Osteocyte (in vitro differentiated cells): ENCODE measurements around the gene BATF3. TPM values are rescaled to one million over a fixed set of nuclear protein-coding genes. Genes with fewer than 3 reads are reported as not detected.

ENCODE experiments used
- DNase-seq: peaks from one replicate; pipeline ENCODE4 v3.0.0; 2021; ENCODE audit warnings: mixed read lengths; ENCODE audit not compliant: unreplicated experiment; ENCODE audit errors: extremely low spot score
- H3K27ac Mint-ChIP-seq: one replicate; pipeline ENCODE4 v1.8.0; 2021; ENCODE audit warnings: mild to moderate bottlenecking, mixed read lengths; ENCODE audit not compliant: unreplicated experiment
- H3K27me3 Mint-ChIP-seq: one replicate; pipeline ENCODE4 v1.8.0; 2021; ENCODE audit warnings: mixed read lengths; ENCODE audit not compliant: unreplicated experiment
- H3K36me3 Mint-ChIP-seq: one replicate; pipeline ENCODE4 v1.8.0; 2021; ENCODE audit warnings: mixed read lengths; ENCODE audit not compliant: unreplicated experiment
- H3K4me1 Mint-ChIP-seq: one replicate; pipeline ENCODE4 v1.8.0; 2021; ENCODE audit warnings: mixed read lengths; ENCODE audit not compliant: unreplicated experiment
- H3K4me3 Mint-ChIP-seq: one replicate; pipeline ENCODE4 v1.8.0; 2021; ENCODE audit warnings: mild to moderate bottlenecking, moderate library complexity, mixed read lengths; ENCODE audit not compliant: unreplicated experiment
- H3K9me3 Mint-ChIP-seq: one replicate; pipeline ENCODE4 v1.8.0; 2021; ENCODE audit warnings: mixed read lengths; ENCODE audit not compliant: unreplicated experiment
- CTCF ChIP-seq: fragments of 200-600 bp; sonication (generic); IDR thresholded peaks from 2 replicates; pipeline ENCODE4 v1.5.0; 2021; ENCODE audit warnings: antibody characterized with exemption, mild to moderate bottlenecking, moderate library complexity
- total RNA-seq: library from RNA; stranded (reverse); gene quantifications from 2 replicates; pipeline ENCODE4 v1.2.1, GENCODE V29; 2021

Gene BATF3
- total RNA-seq, 1 donor from 2014 or later, result 0.56 TPM

GRCh38 chr1:212669600-212669999, 30.0 kb downstream of the BATF3 start:
- no peak for TF ChIP-seq CTCF
- Mint-ChIP-seq H3K4me3 (no peak overlapping the region), H3K36me3 (no peaks in the 10 kb centered on the region), H3K27ac (no peak overlapping the region), H3K9me3 (no peaks in the 10 kb centered on the region), H3K27me3 (no peaks in the 10 kb centered on the region), H3K4me1 (peaks cover 44% of the 10 kb centered on the region)
- DNase-seq, result peak; percentile 74

- no peaks in the 10 kb centered on the region for H3K27me3 Mint-ChIP-seq
- H3K36me3 Mint-ChIP-seq, result no peaks in the 10 kb centered on the region
- H3K27ac Mint-ChIP-seq, result peak overlapping the region; percentile 98
- TF ChIP-seq CTCF, result peak; percentile 38
- no peaks in the 10 kb centered on the region for H3K9me3 Mint-ChIP-seq
- DNase-seq, result peak; percentile 38
- peaks cover 44% of the 10 kb centered on the region for H3K4me1 Mint-ChIP-seq
- no peak overlapping the region for H3K4me3 Mint-ChIP-seq
Observed at GRCh38 chr1:212669102-212669501, 30.5 kb downstream of the BATF3 start.

- H3K9me3 Mint-ChIP-seq, result no peaks in the 10 kb centered on the region
- no peak for TF ChIP-seq CTCF
- no peak overlapping the region for H3K4me3 Mint-ChIP-seq
- peak; percentile 32 for DNase-seq
- peak overlapping the region; percentile 98 for H3K27ac Mint-ChIP-seq
- no peaks in the 10 kb centered on the region for H3K27me3 Mint-ChIP-seq
- no peaks in the 10 kb centered on the region for H3K36me3 Mint-ChIP-seq
- peaks cover 44% of the 10 kb centered on the region for H3K4me1 Mint-ChIP-seq
Observed at GRCh38 chr1:212668477-212668876, 31.2 kb downstream of the BATF3 start.

GRCh38 chr1:212667223-212668139, 32.2 kb downstream of the BATF3 start:
- H3K9me3 Mint-ChIP-seq, result no peaks in the 10 kb centered on the region
- H3K4me1 Mint-ChIP-seq, result peaks cover 44% of the 10 kb centered on the region
- H3K27me3 Mint-ChIP-seq, result peaks cover 2% of the 10 kb centered on the region
- H3K36me3 Mint-ChIP-seq, result no peaks in the 10 kb centered on the region
- peak overlapping the region; percentile 98 for H3K27ac Mint-ChIP-seq
- no peak for TF ChIP-seq CTCF
- peak overlapping the region; percentile 55 for H3K4me3 Mint-ChIP-seq
- peak; percentile 92 for DNase-seq

GRCh38 chr1:212666116-212666775, 33.4 kb downstream of the BATF3 start:
- DNase-seq, result peak; percentile 73
- peak overlapping the region; percentile 98 for H3K27ac Mint-ChIP-seq
- TF ChIP-seq CTCF, result no peak
- H3K27me3 Mint-ChIP-seq, result peaks cover 13% of the 10 kb centered on the region
- no peaks in the 10 kb centered on the region for H3K36me3 Mint-ChIP-seq
- no peak overlapping the region for H3K4me3 Mint-ChIP-seq
- H3K4me1 Mint-ChIP-seq, result peaks cover 35% of the 10 kb centered on the region
- no peaks in the 10 kb centered on the region for H3K9me3 Mint-ChIP-seq
